GM12878 (cell line): Measurements from ENCODE around the gene TCF4. TPM values are rescaled to one million over a fixed set of nuclear protein-coding genes. Genes with fewer than 3 reads are reported as not detected.

Experiments
- ATAC-seq: fragments of 200-7000 bp; cut with Tn5 transposase; 3 replicates; pipeline ENCODE4 v1.9.1; 2020; ENCODE audit warnings: mild to moderate bottlenecking, moderate library complexity
- BruUV-seq: library from RNA; stranded (reverse); fragments of 400-500 nt; replicated peaks from 2 replicates; lab custom pipeline; 2021; lab: Mats Ljungman, UMichigan
- CTCF ChIA-PET: fragments of 300-600 bp; sonication (Branson Sonifier 250); formaldehyde crosslinking; extraction: SDS; loops from one replicate; lab custom pipeline; 2021; ENCODE audit warnings: inconsistent platforms; lab: Yijun Ruan, JAX
- POLR2A ChIA-PET: fragments of 350-600 bp; formaldehyde crosslinking; extraction: SDS; loops from one replicate; lab custom pipeline; 2021; ENCODE audit warnings: inconsistent platforms; lab: Charles Lee
- RAD21 ChIA-PET: fragments of 300-600 bp; sonication (Branson Sonifier 250); formaldehyde crosslinking; loops from one replicate; lab custom pipeline; 2023; ENCODE audit warnings: antibody characterized with exemption; ENCODE audit not compliant: unreplicated experiment; lab: Charles Lee
- SMC1A ChIA-PET: fragments of 300-600 bp; sonication (Branson Sonifier 250); formaldehyde crosslinking; loops from one replicate; lab custom pipeline; 2023; ENCODE audit not compliant: unreplicated experiment, uncharacterized antibody; lab: Charles Lee
- DNase-seq: peaks from one replicate; pipeline ENCODE4 v3.0.0-alpha.2; 2011; ENCODE audit warnings: low read depth, low spot score
- FAIRE-seq: peaks from 3 replicates; lab custom pipeline; 2011; peaks lifted over from hg19 to GRCh38; lab: Jason Lieb, UNC
- H2AFZ ChIP-seq: 2 replicates; pipeline ENCODE4 v1.6.0; 2011; ENCODE audit warnings: low read depth, low read length, control low read depth; ENCODE audit not compliant: control insufficient read depth
- H3K27ac ChIP-seq: 2 replicates; pipeline ENCODE4 v1.5.1; 2011; ENCODE audit warnings: control low read depth; ENCODE audit not compliant: control insufficient read depth, insufficient read depth
- H3K27me3 ChIP-seq, 2 experiments: replicated peaks in 1 of 2; 2 replicates each; pipeline versions ENCODE4 v1.6.0 to v1.6.1; 2011; ENCODE audit warnings: low read length in 1 of 2; ENCODE audit not compliant: control insufficient read depth in 2 of 2, insufficient read depth in 2 of 2
- H3K36me3 ChIP-seq, 2 experiments: 2 replicates each; pipeline ENCODE4 v1.5.1; 2011; ENCODE audit warnings: low read length in 1 of 2; ENCODE audit not compliant: control insufficient read depth in 2 of 2, insufficient read depth in 2 of 2
- H3K4me1 ChIP-seq: 2 replicates; pipeline ENCODE4 v1.6.1; 2011; ENCODE audit warnings: mild to moderate bottlenecking, low read length, moderate library complexity, mixed read lengths; ENCODE audit not compliant: control insufficient read depth, insufficient read depth
- H3K4me2 ChIP-seq: 2 replicates; pipeline ENCODE4 v1.6.0; 2011; ENCODE audit warnings: control low read depth; ENCODE audit not compliant: control insufficient read depth, insufficient read depth
- H3K4me3 ChIP-seq: fragments of 200-600 bp; sonication (generic); 2 replicates; pipeline ENCODE4 v1.5.1; 2016
- H3K79me2 ChIP-seq: 2 replicates; pipeline ENCODE4 v1.6.0; 2011; ENCODE audit warnings: low read length; ENCODE audit not compliant: control insufficient read depth, insufficient read depth
- H3K9ac ChIP-seq: 2 replicates; pipeline ENCODE4 v1.8.0; 2011; ENCODE audit warnings: low read length, control low read depth, mixed read lengths; ENCODE audit not compliant: control insufficient read depth, insufficient read depth
- H3K9me3 ChIP-seq: replicated peaks from 3 replicates; pipeline ENCODE4 v1.5.1; 2011; ENCODE audit warnings: mild to moderate bottlenecking, low read length; ENCODE audit not compliant: control insufficient read depth, insufficient read depth
- H4K20me1 ChIP-seq: 2 replicates; pipeline ENCODE4 v1.6.0; 2011; ENCODE audit not compliant: control insufficient read depth, insufficient read depth
- CREM ChIP-seq: IDR thresholded peaks from 2 replicates; pipeline ENCODE4 v1.6.1; 2014; ENCODE audit warnings: antibody characterized with exemption, low read depth
- CUX1 ChIP-seq: IDR thresholded peaks from 2 replicates; pipeline ENCODE4 v1.6.1; 2012; ENCODE audit warnings: improper control_type of control experiment, low read depth, low read length; ENCODE audit not compliant: insufficient replicate concordance
- IRF4 ChIP-seq: IDR thresholded peaks from 2 replicates; pipeline ENCODE4 v1.6.1; 2011; ENCODE audit warnings: low read depth, low read length
- JUNB ChIP-seq: IDR thresholded peaks from 2 replicates; pipeline ENCODE4 v1.6.1; 2016; ENCODE audit warnings: antibody characterized with exemption, mild to moderate bottlenecking
- RUNX3 ChIP-seq: IDR thresholded peaks from 2 replicates; pipeline ENCODE4 v1.6.1; 2012; ENCODE audit warnings: low read length, inconsistent platforms
- SRF ChIP-seq, 2 experiments: IDR thresholded peaks; 2 replicates each; pipeline ENCODE4 v1.6.1; 2011; ENCODE audit warnings: low read depth in 2 of 2, low read length in 2 of 2, mild to moderate bottlenecking in 1 of 2, moderate library complexity in 1 of 2
- in situ Hi-C: fragments of 300-500 bp; cut with MboI; formaldehyde crosslinking; loops from 9 replicates; pipeline ENCODE4 v1.14.3; 2018; ENCODE audit warnings: mixed read lengths
- intact Hi-C: fragments of 100-400 bp; cut with micrococcal nuclease; formaldehyde crosslinking; loops from one replicate; pipeline ENCODE4 v1.14.2; 2022; ENCODE audit not compliant: unreplicated experiment
- polyA plus RNA-seq, 11 experiments: library from polyadenylated mRNA; depleted of rRNA in 4 of 11; unstranded in 6 of 11; stranded (reverse) in 5 of 11; fragments of >200 nt; fragmentation: Nextera tagmentation in 4 of 11; fragmentation: Illumina TruSeq in 1 of 11; extraction: Ambion mirVana in 4 of 11; extraction: Trizol in 1 of 11; gene quantifications; 1 replicate in 1 of 11; 2 replicates in 10 of 11; pipeline versions ENCODE4 v1.2.1 to v1.2.3, GENCODE V29; 2011 to 2016; ENCODE audit warnings: inconsistent platforms in 2 of 11, missing spikeins in 2 of 11, low read depth in 1 of 11
- total RNA-seq, 4 experiments: library from RNA; depleted of rRNA in 3 of 4; stranded (reverse); fragments of >200 nt in 3 of 4; fragmentation: Illumina TruSeq in 1 of 4; extraction: Trizol in 1 of 4; gene quantifications; 2 replicates each; pipeline versions ENCODE4 v1.2.1 to v1.2.3, GENCODE V29; 2013 to 2021

TCF4 gene
- total and polyA plus RNA-seq, 10 of the 15 experiments (the other 5 are each of a cell fraction or from before 2014, with no cell fraction given): 15.2 to 94.0 (median 31.5) TPM

DNA sequence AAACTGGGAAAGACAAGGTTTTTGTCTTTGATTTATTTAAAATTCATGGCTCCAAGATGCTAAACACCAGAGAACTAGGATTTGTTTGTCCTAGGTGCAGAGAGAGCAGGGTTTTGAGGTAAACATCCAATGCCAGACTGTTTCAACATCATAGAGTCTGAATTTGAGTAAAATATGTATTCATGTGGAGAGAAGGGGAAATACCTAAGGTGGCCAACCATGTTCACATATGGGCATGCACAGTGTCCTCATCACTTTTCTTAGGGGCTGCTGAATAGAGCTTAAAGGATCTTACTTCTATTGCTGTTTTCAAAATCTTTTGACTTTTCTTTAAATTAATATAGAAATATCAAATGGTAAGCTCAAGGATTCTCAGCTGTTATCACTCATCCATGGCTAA, 341.7 kb downstream of the TCF4 start:
- in situ Hi-C loops: loop anchor here (5.0 kb wide), 1 partner anchor 76 kb away; no protein-coding TSS in a partner anchor
- ChIA-PET SMC1A (interaction anchor here (0.7 to 4.8 kb wide), 9 partner anchors 8 to 175 kb away, joined by 3 to 60 read pairs (median 5); no protein-coding TSS in a partner anchor), CTCF (interaction anchor here (0.7 to 3.8 kb wide), 4 partner anchors 10 to 251 kb away, joined by 3 to 28 read pairs (median 5); no protein-coding TSS in a partner anchor), POLR2A (interaction anchor here (0.7 to 3.0 kb wide), 5 partner anchors 21 to 985 kb away, joined by 3 to 15 read pairs (median 3); no protein-coding TSS in a partner anchor)
- peak; percentile 46 for ATAC-seq
- intact Hi-C loops: no loop called here
- H3K27ac ChIP-seq: no peak overlapping the region; the same call in 1 of the 2 replicates
- peaks cover 3 to 29% of the 10 kb centered on the region in 2 experiments for H3K36me3 ChIP-seq
- H3K9me3 ChIP-seq: no peaks in the 10 kb centered on the region; the same call in 2 of the 3 replicates
- no peak overlapping the region for H3K4me3 ChIP-seq
- H3K9ac ChIP-seq: no peak overlapping the region
- H4K20me1 ChIP-seq: no peaks in the 10 kb centered on the region
- H3K4me1 ChIP-seq: peaks cover 46% of the 10 kb centered on the region
- 0 out of 4 replicates have a peak, but pooled peaks have one; percentile 11 to 64 for TF ChIP-seq SRF (IDR thresholded peaks at IDR 0.05; ENCODE audit: low read depth in 2 of 2, low read length in 2 of 2)
- TF ChIP-seq CREM: 0 out of 2 replicates have a peak, but pooled peaks have one; percentile 13
- peak; percentile 45 for TF ChIP-seq JUNB
- TF ChIP-seq RUNX3: peak; percentile 58
- TF ChIP-seq CUX1: no peak
- TF ChIP-seq IRF4: peak; percentile 53; the same call in 1 of the 2 replicates
- TF ChIP-seq, all 136 proteins: peak for 5
- H3K4me2 ChIP-seq: no peak overlapping the region
- RAD21 ChIA-PET: interaction anchor here (0.6 to 3.5 kb wide), 6 partner anchors 12 to 1066 kb away, joined by 3 to 33 read pairs (median 4); no protein-coding TSS in a partner anchor
- peaks cover 2% of the 10 kb centered on the region; the same call in 1 of the 2 replicates for H3K79me2 ChIP-seq
- no peak for FAIRE-seq
- H3K27me3 ChIP-seq: no peaks in the 10 kb centered on the region
- no peak overlapping the region for H2AFZ ChIP-seq
- no TSS peak for BruUV-seq
- DNase-seq: no peak
